B cell (primary cell): Measurements from ENCODE around the gene PI4KA.
"Not testable (repeated sequence)": the region's sequence is repeated elsewhere in the genome, so short reads cannot be mapped to it uniquely, and the experiment has no call there.

Experiments used
- CTCF ChIP-seq: fragments of 200-600 bp; IDR thresholded peaks from one replicate; pipeline ENCODE4 v1.8.0; 2022; ENCODE audit warnings: antibody characterized with exemption, mild to moderate bottlenecking
- EZH2 ChIP-seq: IDR thresholded peaks from 2 replicates; pipeline ENCODE4 v1.6.1; 2012; ENCODE audit warnings: borderline replicate concordance, low read depth, mild to moderate bottlenecking, moderate library complexity, low read length; ENCODE audit not compliant: insufficient read depth, poor library complexity, severe bottlenecking

GRCh38 chr22:20669471-20669870 is 189.1 kb downstream of the PI4KA start:
- not testable (repeated sequence) for TF ChIP-seq CTCF, EZH2
